Measurements from ENCODE around the gene ATXN7L1.

DNA sequence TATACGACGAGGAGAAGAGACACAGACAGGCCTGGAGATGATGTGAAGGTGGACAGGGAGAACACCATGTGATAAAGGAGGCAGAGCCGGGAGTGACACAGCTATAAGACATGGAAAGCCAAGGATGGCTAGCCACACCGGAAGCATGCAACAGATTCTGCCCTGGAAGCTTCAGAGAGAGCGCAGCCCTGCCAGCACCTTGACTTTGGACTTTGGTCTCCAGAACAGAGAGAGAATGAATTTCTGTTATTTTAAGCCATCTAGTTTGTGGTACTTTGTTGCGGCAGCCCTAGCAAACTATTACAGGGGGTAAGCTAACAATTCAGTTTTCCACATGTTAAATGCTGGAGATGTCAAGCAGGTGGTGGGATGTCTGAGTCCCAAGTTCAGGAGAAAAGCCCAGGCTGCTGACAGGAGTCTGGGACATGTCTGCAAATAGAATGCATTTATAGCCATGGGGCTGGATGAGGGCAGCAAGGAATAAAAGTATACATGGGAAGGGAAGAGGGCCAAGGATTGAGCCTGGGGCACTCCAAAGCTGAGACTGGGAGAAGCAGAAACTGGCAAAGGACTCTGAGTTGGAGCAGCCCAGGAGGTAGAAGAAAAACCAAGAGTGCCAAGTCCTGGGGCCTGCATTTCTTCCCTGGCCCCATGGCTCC, 65.1 kb downstream of the ATXN7L1 start:
- TF ChIP-seq POLR2A (IDR thresholded peaks at IDR 0.05; ENCODE audit: low read depth, low read length) (no peak), POLR2AphosphoS5 (IDR thresholded peaks at IDR 0.05; ENCODE audit: low read depth, low read length) (no peak)
